ENCODE results near the gene PLCL2.

GRCh38 chr3:17075907-17076306 lies 191.2 kb downstream of the PLCL2 start:
- TF ChIP-seq CTCF (IDR thresholded peaks at IDR 0.05) (no peak), POLR2A (IDR thresholded peaks at IDR 0.05) (no peak)
